IMR-90 (cell line): Measurements from ENCODE around the gene ACYP2.

Source experiments
- CTCF ChIP-seq: conservative IDR thresholded peaks from 2 replicates; pipeline ENCODE4 v1.5.1; 2012; ENCODE audit warnings: mild to moderate bottlenecking, low read depth, low read length, improper control_type of control experiment
- ELK1 ChIP-seq: fragments of 150-350 bp; IDR thresholded peaks from 2 replicates; pipeline ENCODE4 v1.6.1; 2016; ENCODE audit warnings: low read depth, mild to moderate bottlenecking, low read length, moderate library complexity, borderline replicate concordance
- FOS ChIP-seq: fragments of 150-350 bp; IDR thresholded peaks from 2 replicates; pipeline ENCODE4 v1.6.1; 2016; ENCODE audit warnings: low read depth, low read length
- MAFK ChIP-seq: IDR thresholded peaks from 2 replicates; pipeline ENCODE4 v1.6.1; 2012; ENCODE audit warnings: low read depth, low read length, improper control_type of control experiment
- MAZ ChIP-seq: IDR thresholded peaks from 2 replicates; pipeline ENCODE4 v1.6.1; 2012; ENCODE audit warnings: low read depth, mild to moderate bottlenecking, low read length, improper control_type of control experiment, moderate library complexity, borderline replicate concordance
- POLR2A ChIP-seq: IDR thresholded peaks from 2 replicates; pipeline ENCODE4 v1.6.1; 2012; ENCODE audit warnings: mild to moderate bottlenecking, low read depth, low read length
- RAD21 ChIP-seq: IDR thresholded peaks from 2 replicates; pipeline ENCODE4 v1.6.1; 2012; ENCODE audit warnings: low read length, improper control_type of control experiment

GRCh38 chr2:54107455-54107764, 8.0 kb upstream of the ACYP2 start:
- TF ChIP-seq CTCF: no peak
- no peak for TF ChIP-seq POLR2A
- no peak for TF ChIP-seq ELK1
- TF ChIP-seq MAFK: no peak
- TF ChIP-seq MAZ: no peak
- TF ChIP-seq FOS: no peak
- TF ChIP-seq RAD21: no peak
